Measurements from ENCODE around the gene SIN3B. TPM values are rescaled to one million over a fixed set of nuclear protein-coding genes. Genes with fewer than 3 reads are reported as not detected.

Gene SIN3B
- total RNA-seq, 4 donors from 2014 or later: 75.2 to 152 (median 86.3) TPM

- no peaks in the 10 kb centered on the region for H3K9me3 ChIP-seq
- peaks cover 4 to 100% (median 30%) of the 10 kb centered on the region in 3 donors for H3K36me3 ChIP-seq
- H3K4me3 ChIP-seq: no peak overlapping the region
- TF ChIP-seq EP300 (IDR thresholded peaks at IDR 0.05) (no peak), POLR2A (IDR thresholded peaks at IDR 0.05) (no peak), CTCF (IDR thresholded peaks at IDR 0.05) (no peak)
- no peaks in the 10 kb centered on the region for H3K27me3 ChIP-seq
- DNase-seq (ENCODE audit: low spot score in 2 of 2): no peak
- 93 to 94% methylated on average over 4 of the region's 4 CpGs for WGBS, 2 donors
- H3K27ac ChIP-seq: no peak overlapping the region
- no peaks in the 10 kb centered on the region for H3K4me1 ChIP-seq
Measured at GRCh38 chr19:16850133-16850532, 20.9 kb downstream of the SIN3B start.

GRCh38 chr19:16851031-16851712 is 22.0 kb downstream of the SIN3B start:
- Histone ChIP-seq H3K4me1 (no peaks in the 10 kb centered on the region), H3K36me3 (peaks cover 4 to 100% (median 30%) of the 10 kb centered on the region in 3 donors), H3K4me3 (no peak overlapping the region), H3K27me3 (no peaks in the 10 kb centered on the region), H3K9me3 (no peaks in the 10 kb centered on the region), H3K27ac (no peak overlapping the region)
- WGBS, 2 donors: 94% methylated on average over 29 to 33 of the region's 33 CpGs
- no peak for DNase-seq (ENCODE audit: low spot score in 2 of 2)
- TF ChIP-seq EP300 (IDR thresholded peaks at IDR 0.05) (no peak), CTCF (IDR thresholded peaks at IDR 0.05) (no peak), POLR2A (IDR thresholded peaks at IDR 0.05) (no peak)

- H3K4me3 ChIP-seq: no peak overlapping the region
- peaks cover 4 to 98% (median 21%) of the 10 kb centered on the region in 3 donors for H3K36me3 ChIP-seq
- H3K27me3 ChIP-seq: no peaks in the 10 kb centered on the region
- WGBS, 2 donors: 92 to 99% methylated on average over 7 of the region's 7 CpGs
- no peak overlapping the region for H3K27ac ChIP-seq
- no peak for TF ChIP-seq EP300 (IDR thresholded peaks at IDR 0.05)
- TF ChIP-seq POLR2A (IDR thresholded peaks at IDR 0.05): no peak
- no peak for TF ChIP-seq CTCF (IDR thresholded peaks at IDR 0.05)
- no peaks in the 10 kb centered on the region for H3K4me1 ChIP-seq
- H3K9me3 ChIP-seq: no peaks in the 10 kb centered on the region
- DNase-seq (ENCODE audit: low spot score in 2 of 2): no peak
Measured at GRCh38 chr19:16853066-16853465, 23.9 kb downstream of the SIN3B start.

- Histone ChIP-seq H3K9me3 (no peaks in the 10 kb centered on the region), H3K27me3 (no peaks in the 10 kb centered on the region), H3K4me1 (no peaks in the 10 kb centered on the region), H3K4me3 (no peak overlapping the region), H3K36me3 (peaks cover under 1 to 93% (median 15%) of the 10 kb centered on the region in 3 donors), H3K27ac (no peak overlapping the region)
- no peak for DNase-seq (ENCODE audit: low spot score in 2 of 2)
- TF ChIP-seq EP300 (IDR thresholded peaks at IDR 0.05) (no peak), CTCF (IDR thresholded peaks at IDR 0.05) (no peak), POLR2A (IDR thresholded peaks at IDR 0.05) (no peak)
- 94 to 95% methylated on average over 9 of the region's 9 CpGs for whole genome bisulfite sequencing, 2 donors
Measured at GRCh38 chr19:16856091-16856490, 26.9 kb downstream of the SIN3B start.

- no peak for TF ChIP-seq EP300 (IDR thresholded peaks at IDR 0.05)
- TF ChIP-seq CTCF (IDR thresholded peaks at IDR 0.05): no peak
- no peak for TF ChIP-seq POLR2A (IDR thresholded peaks at IDR 0.05)
- H3K4me3 ChIP-seq: no peak overlapping the region
- 93 to 97% methylated on average over 6 to 7 of the region's 7 CpGs for WGBS, 2 donors
- H3K27ac ChIP-seq: no peak overlapping the region
- no peaks in the 10 kb centered on the region for H3K4me1 ChIP-seq
- H3K9me3 ChIP-seq: no peaks in the 10 kb centered on the region
- H3K36me3 ChIP-seq: peaks cover 0 to 91% (median 4%) of the 10 kb centered on the region in 3 donors
- H3K27me3 ChIP-seq: no peaks in the 10 kb centered on the region
- no peak for DNase-seq (ENCODE audit: low spot score in 2 of 2)
Measured at GRCh38 chr19:16859626-16860025, 30.4 kb downstream of the SIN3B start.
